ENCODE results near the gene BAG3.
"Not testable (repeated sequence)": the region's sequence is repeated elsewhere in the genome, so short reads cannot be mapped to it uniquely, and the experiment has no call there.

The BAG3 gene

GRCh38 chr10:119706521-119707278 is 55.5 kb downstream of the BAG3 start:
- no peak for ATAC-seq (ENCODE audit: low read depth)
- Histone ChIP-seq H3K4me1 (ENCODE audit: insufficient read depth, poor library complexity, severe bottlenecking) (peaks cover 4% of the 10 kb centered on the region), H3K27ac (ENCODE audit: poor library complexity, severe bottlenecking) (no peak overlapping the region), H3K9me3 (ENCODE audit: severe bottlenecking) (no peaks in the 10 kb centered on the region), H3K4me3 (ENCODE audit: severe bottlenecking) (no peak overlapping the region), H3K27me3 (ENCODE audit: insufficient read depth, poor library complexity, severe bottlenecking) (no peaks in the 10 kb centered on the region), H3K36me3 (ENCODE audit: low read depth) (no peaks in the 10 kb centered on the region)
- no peak for DNase-seq (ENCODE audit: low spot score)
- TF ChIP-seq, protein P1, sequence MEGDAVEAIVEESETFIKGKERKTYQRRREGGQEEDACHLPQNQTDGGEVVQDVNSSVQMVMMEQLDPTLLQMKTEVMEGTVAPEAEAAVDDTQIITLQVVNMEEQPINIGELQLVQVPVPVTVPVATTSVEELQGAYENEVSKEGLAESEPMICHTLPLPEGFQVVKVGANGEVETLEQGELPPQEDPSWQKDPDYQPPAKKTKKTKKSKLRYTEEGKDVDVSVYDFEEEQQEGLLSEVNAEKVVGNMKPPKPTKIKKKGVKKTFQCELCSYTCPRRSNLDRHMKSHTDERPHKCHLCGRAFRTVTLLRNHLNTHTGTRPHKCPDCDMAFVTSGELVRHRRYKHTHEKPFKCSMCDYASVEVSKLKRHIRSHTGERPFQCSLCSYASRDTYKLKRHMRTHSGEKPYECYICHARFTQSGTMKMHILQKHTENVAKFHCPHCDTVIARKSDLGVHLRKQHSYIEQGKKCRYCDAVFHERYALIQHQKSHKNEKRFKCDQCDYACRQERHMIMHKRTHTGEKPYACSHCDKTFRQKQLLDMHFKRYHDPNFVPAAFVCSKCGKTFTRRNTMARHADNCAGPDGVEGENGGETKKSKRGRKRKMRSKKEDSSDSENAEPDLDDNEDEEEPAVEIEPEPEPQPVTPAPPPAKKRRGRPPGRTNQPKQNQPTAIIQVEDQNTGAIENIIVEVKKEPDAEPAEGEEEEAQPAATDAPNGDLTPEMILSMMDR (IDR thresholded peaks at IDR 0.05; ENCODE audit: poor library complexity, severe bottlenecking): no peak

DNA sequence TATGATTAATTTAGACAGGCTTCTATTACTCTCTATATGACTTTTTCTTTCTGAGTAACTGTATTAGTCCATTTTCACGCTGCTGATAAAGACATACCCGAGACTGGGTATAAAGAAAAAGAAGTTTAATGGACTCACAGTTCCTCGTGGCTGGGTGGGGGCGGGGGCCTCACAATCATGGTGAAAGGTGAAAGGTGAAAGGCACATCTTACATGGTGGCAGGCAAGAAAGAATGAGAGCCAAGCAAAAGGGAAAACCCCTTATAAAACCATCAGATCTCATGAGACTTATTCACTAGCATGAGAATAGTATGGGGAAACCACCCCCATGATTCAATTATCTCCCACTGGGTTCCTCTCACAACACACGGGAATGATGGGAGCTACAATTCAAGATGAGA is 56.2 kb downstream of the BAG3 start:
- not testable (repeated sequence) for H3K9me3 ChIP-seq (ENCODE audit: severe bottlenecking); H3K27ac ChIP-seq (ENCODE audit: poor library complexity, severe bottlenecking); H3K4me3 ChIP-seq (ENCODE audit: severe bottlenecking); DNase-seq (ENCODE audit: low spot score); H3K4me1 ChIP-seq (ENCODE audit: insufficient read depth, poor library complexity, severe bottlenecking); H3K36me3 ChIP-seq (ENCODE audit: low read depth); H3K27me3 ChIP-seq (ENCODE audit: insufficient read depth, poor library complexity, severe bottlenecking); ATAC-seq (ENCODE audit: low read depth)

DNA sequence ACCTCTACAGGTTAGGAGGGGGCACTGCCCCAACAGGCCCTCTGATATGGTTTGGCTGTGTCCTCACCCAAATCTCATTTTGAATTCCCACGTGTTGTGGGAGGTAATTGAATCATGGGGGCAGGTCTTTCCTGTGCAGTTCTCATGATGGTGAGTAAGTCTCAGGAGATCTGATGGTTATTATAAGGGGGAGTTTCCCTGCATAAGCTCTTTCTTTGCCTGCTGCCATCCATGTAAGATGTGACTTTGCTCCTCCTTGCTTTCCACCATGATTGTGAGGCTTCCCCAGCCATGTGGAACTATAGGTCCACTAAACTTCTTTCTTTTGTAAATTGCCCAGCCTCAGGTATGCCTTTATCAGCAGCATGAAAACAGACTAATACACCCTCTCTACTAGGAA is 59.8 kb downstream of the BAG3 start:
- H3K27me3 ChIP-seq (ENCODE audit: insufficient read depth, poor library complexity, severe bottlenecking); ATAC-seq (ENCODE audit: low read depth); H3K27ac ChIP-seq (ENCODE audit: poor library complexity, severe bottlenecking); H3K9me3 ChIP-seq (ENCODE audit: severe bottlenecking); DNase-seq (ENCODE audit: low spot score); H3K4me3 ChIP-seq (ENCODE audit: severe bottlenecking); H3K36me3 ChIP-seq (ENCODE audit: low read depth); H3K4me1 ChIP-seq (ENCODE audit: insufficient read depth, poor library complexity, severe bottlenecking): not testable (repeated sequence)

GRCh38 chr10:119713744-119714483 is 62.7 kb downstream of the BAG3 start:
- Histone ChIP-seq H3K4me3 (ENCODE audit: severe bottlenecking) (no peak overlapping the region), H3K27me3 (ENCODE audit: insufficient read depth, poor library complexity, severe bottlenecking) (no peaks in the 10 kb centered on the region), H3K4me1 (ENCODE audit: insufficient read depth, poor library complexity, severe bottlenecking) (no peaks in the 10 kb centered on the region), H3K36me3 (ENCODE audit: low read depth) (no peaks in the 10 kb centered on the region), H3K27ac (ENCODE audit: poor library complexity, severe bottlenecking) (no peak overlapping the region), H3K9me3 (ENCODE audit: severe bottlenecking) (no peaks in the 10 kb centered on the region)
- TF ChIP-seq, protein P1 (IDR thresholded peaks at IDR 0.05; ENCODE audit: poor library complexity, severe bottlenecking): no peak
- no peak for DNase-seq (ENCODE audit: low spot score)
- no peak for ATAC-seq (ENCODE audit: low read depth)

GRCh38 chr10:119714484-119714816 is 63.3 kb downstream of the BAG3 start:
- no peak overlapping the region for H3K4me3 ChIP-seq (ENCODE audit: severe bottlenecking)
- TF ChIP-seq, protein P1 (IDR thresholded peaks at IDR 0.05; ENCODE audit: poor library complexity, severe bottlenecking): no peak
- H3K27ac ChIP-seq (ENCODE audit: poor library complexity, severe bottlenecking): no peak overlapping the region
- no peak for ATAC-seq (ENCODE audit: low read depth)
- no peaks in the 10 kb centered on the region for H3K9me3 ChIP-seq (ENCODE audit: severe bottlenecking)
- H3K4me1 ChIP-seq (ENCODE audit: insufficient read depth, poor library complexity, severe bottlenecking): no peaks in the 10 kb centered on the region
- no peaks in the 10 kb centered on the region for H3K27me3 ChIP-seq (ENCODE audit: insufficient read depth, poor library complexity, severe bottlenecking)
- no peak for DNase-seq (ENCODE audit: low spot score)
- H3K36me3 ChIP-seq (ENCODE audit: low read depth): no peaks in the 10 kb centered on the region
